Measurements from ENCODE around the gene AP2A2.

The AP2A2 gene

GRCh38 chr11:1029051-1029450 is 103.4 kb downstream of the AP2A2 start:
- in situ Hi-C loops (cut with HindIII; ENCODE audit: low pct_ligation_motif_present, low sequenced_read_pairs) = loop anchor here (25.0 kb wide), 1 partner anchor 117 kb away; the partner anchor contains the start of gene CHID1
- H3K27me3 ChIP-seq (replicated peaks) = no peaks in the 10 kb centered on the region
- TF ChIP-seq, protein P1, sequence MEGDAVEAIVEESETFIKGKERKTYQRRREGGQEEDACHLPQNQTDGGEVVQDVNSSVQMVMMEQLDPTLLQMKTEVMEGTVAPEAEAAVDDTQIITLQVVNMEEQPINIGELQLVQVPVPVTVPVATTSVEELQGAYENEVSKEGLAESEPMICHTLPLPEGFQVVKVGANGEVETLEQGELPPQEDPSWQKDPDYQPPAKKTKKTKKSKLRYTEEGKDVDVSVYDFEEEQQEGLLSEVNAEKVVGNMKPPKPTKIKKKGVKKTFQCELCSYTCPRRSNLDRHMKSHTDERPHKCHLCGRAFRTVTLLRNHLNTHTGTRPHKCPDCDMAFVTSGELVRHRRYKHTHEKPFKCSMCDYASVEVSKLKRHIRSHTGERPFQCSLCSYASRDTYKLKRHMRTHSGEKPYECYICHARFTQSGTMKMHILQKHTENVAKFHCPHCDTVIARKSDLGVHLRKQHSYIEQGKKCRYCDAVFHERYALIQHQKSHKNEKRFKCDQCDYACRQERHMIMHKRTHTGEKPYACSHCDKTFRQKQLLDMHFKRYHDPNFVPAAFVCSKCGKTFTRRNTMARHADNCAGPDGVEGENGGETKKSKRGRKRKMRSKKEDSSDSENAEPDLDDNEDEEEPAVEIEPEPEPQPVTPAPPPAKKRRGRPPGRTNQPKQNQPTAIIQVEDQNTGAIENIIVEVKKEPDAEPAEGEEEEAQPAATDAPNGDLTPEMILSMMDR (IDR thresholded peaks at IDR 0.05; ENCODE audit: low read depth, low read length, missing control alignments) = no peak
- no peak overlapping the region for H3K27ac ChIP-seq
- H3K36me3 ChIP-seq (replicated peaks) = no peaks in the 10 kb centered on the region
- DNase-seq = no peak
- no peak overlapping the region for H3K4me3 ChIP-seq (ENCODE audit: low read depth, low read length)

- in situ Hi-C loops (cut with HindIII; ENCODE audit: low pct_ligation_motif_present, low sequenced_read_pairs) = loop anchor here (25.0 kb wide), 1 partner anchor 117 kb away; the partner anchor contains the start of gene CHID1
- Histone ChIP-seq H3K36me3 (replicated peaks) (no peaks in the 10 kb centered on the region), H3K27ac (no peak overlapping the region), H3K4me3 (ENCODE audit: low read depth, low read length) (no peak overlapping the region), H3K27me3 (replicated peaks) (no peaks in the 10 kb centered on the region)
- TF ChIP-seq, protein P1 (IDR thresholded peaks at IDR 0.05; ENCODE audit: low read depth, low read length, missing control alignments) = no peak
- no peak for DNase-seq
Observed at GRCh38 chr11:1029654-1030053, 104.0 kb downstream of the AP2A2 start.

DNA sequence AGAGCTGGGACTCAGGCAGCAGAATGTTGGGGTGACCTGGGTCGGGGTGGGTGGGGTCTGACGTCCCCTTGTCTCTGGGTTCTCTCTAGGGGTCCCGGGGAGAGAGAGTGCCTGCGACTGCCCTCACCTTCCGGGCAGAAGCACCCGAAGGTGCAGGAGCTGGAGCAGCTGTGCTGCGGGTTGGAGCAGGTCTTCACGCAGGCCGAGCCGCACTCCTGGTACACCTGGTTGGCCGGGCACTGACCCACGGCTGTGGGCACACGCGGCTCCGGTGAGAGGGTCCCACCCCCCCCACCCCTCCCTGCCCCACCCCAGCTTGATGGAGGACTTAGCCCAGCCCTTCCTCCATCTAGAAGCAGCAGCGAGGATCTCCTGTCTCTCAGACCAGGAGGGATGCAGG is 104.4 kb downstream of the AP2A2 start:
- Histone ChIP-seq H3K27me3 (replicated peaks) (no peaks in the 10 kb centered on the region), H3K4me3 (ENCODE audit: low read depth, low read length) (no peak overlapping the region), H3K27ac (no peak overlapping the region), H3K36me3 (replicated peaks) (no peaks in the 10 kb centered on the region)
- no peak for DNase-seq
- TF ChIP-seq, protein P1 (IDR thresholded peaks at IDR 0.05; ENCODE audit: low read depth, low read length, missing control alignments) = no peak
- in situ Hi-C loops (cut with HindIII; ENCODE audit: low pct_ligation_motif_present, low sequenced_read_pairs) = loop anchor here (25.0 kb wide), 1 partner anchor 118 kb away; the partner anchor contains the start of gene CHID1

DNA sequence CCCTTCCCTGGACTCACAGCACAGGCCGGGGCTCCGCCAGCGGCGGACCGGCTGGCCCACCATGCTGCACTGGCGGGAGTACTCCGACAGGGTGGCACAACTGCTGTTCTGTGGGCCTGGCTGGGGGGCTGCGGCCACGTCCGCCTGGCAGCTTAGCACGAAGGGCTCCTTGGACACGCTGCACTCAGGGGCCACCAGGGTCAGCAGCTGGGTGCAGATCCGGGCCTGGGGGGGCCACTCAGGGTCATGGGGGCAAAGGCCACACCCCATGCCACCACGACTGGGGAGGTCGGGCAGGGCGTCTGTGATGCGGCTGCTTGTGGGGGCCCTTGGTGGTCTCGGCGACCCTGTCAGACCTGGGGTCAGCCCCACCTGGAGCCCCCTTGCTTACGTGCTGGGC is 104.9 kb downstream of the AP2A2 start:
- H3K27ac ChIP-seq = no peak overlapping the region
- in situ Hi-C loops (cut with HindIII; ENCODE audit: low pct_ligation_motif_present, low sequenced_read_pairs) = loop anchor here (25.0 kb wide), 1 partner anchor 118 kb away; the partner anchor contains the start of gene CHID1
- H3K36me3 ChIP-seq (replicated peaks) = no peaks in the 10 kb centered on the region
- no peak for DNase-seq
- no peaks in the 10 kb centered on the region for H3K27me3 ChIP-seq (replicated peaks)
- TF ChIP-seq, protein P1 (IDR thresholded peaks at IDR 0.05; ENCODE audit: low read depth, low read length, missing control alignments) = no peak
- no peak overlapping the region for H3K4me3 ChIP-seq (ENCODE audit: low read depth, low read length)

DNA sequence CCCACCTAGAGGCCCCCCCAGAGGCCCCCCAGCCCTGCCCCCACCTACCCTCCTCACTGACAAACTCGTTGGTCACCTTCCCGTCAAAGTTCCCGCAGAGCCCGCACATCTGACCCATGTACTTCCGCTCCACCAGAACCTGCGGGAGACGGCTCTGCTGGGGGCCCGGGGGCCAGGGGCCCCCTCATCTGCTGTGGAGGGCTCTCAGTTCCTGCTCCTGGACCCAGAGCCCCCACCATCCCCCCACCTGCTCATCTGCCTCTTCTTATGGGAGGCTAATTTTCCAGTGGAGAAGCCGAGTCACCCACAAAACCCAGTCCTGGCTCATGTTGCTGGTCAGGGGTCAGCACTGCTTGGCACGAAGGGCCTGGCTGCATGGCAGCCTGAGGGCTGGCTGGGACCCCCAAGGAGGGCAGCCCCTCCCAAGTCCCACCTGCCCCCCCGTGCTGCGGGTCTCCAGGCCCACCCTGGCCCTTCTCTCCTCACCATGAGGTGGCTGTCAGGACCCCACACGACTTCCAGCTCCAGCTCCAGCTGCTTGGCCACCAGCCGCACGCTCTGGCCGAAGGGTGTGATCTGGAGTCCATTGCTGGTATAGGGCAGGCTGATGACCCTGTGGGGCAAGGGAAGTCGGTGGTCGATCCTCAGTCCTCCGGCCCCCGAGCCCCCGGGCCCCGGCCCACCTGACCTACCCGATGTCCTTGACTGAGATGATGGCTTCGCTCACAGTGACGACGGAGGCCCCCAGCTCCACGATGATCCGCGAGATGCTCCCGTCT is 105.6 kb downstream of the AP2A2 start:
- Histone ChIP-seq H3K27me3 (replicated peaks) (no peaks in the 10 kb centered on the region), H3K36me3 (replicated peaks) (no peaks in the 10 kb centered on the region), H3K27ac (no peak overlapping the region), H3K4me3 (ENCODE audit: low read depth, low read length) (no peak overlapping the region)
- in situ Hi-C loops (cut with HindIII; ENCODE audit: low pct_ligation_motif_present, low sequenced_read_pairs) = loop anchor here (25.0 kb wide), 1 partner anchor 119 kb away; the partner anchor contains the start of gene CHID1
- DNase-seq = no peak
- TF ChIP-seq, protein P1 (IDR thresholded peaks at IDR 0.05; ENCODE audit: low read depth, low read length, missing control alignments) = no peak
